GM18519 (cell line): ENCODE measurements around the gene FBH1.
"Not testable (repeated sequence)": the region's sequence is repeated elsewhere in the genome, so short reads cannot be mapped to it uniquely, and the experiment has no call there.

ENCODE experiments used
- ATAC-seq: cut with Tn5 transposase; IDR thresholded peaks from one replicate; pipeline ENCODE4 v1.9.1; 2021; ENCODE audit warnings: mild to moderate bottlenecking, moderate library complexity; ENCODE audit not compliant: unreplicated experiment, low FRiP score

The FBH1 gene

DNA sequence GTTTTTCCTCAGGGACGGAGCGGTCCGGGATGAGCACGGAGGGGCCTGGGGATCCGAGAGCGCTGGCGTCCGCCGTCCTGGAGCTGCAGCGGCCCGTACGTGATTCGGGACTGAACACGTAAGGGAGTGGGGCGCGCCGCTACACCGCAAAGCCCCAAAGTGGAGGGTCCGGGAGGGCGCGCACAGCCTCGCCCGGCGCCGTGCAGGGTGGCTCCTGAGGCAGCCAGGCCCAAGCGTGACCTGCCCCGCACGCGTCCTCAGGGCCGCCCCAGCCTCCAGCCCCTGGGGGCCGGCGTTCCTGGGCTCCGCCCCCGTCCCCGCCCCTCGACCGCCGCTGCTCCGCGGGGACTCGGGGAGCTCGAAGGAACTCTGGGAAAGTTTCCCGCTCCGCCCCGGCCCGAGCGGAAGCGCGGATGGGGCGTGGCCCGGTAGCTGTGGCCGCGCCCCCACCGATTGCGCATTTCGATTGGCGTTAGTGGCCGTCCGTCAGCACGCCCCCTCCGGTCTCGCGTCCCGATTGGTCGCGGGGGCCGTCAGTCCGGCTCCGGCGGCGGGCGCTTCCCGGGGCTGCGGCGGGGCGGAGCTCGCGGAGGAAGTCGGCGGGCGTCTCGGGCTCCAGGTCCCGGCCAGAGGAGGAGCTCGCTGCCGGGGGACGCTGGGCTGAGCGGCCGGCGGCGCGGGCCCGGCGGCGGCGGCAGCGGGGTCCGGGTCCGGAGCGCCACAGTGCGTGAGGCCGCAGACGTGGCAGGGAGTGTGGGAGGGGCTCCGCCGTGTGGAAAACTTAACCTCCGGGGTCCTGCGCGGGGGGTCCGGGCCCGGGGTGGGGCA, at the start of gene FBH1, which contains the start of gene ANKRD16:
Gene FBH1 (plus strand): TSS at position 620 of the 828 bp plus-strand sequence. CDS start 103 bp downstream, at position 723.
Gene ANKRD16 (minus strand): TSS at position 270 of the 828 bp plus-strand sequence. CDS start 539 bp downstream, outside the sequence.
- peak; percentile 83 for ATAC-seq

DNA sequence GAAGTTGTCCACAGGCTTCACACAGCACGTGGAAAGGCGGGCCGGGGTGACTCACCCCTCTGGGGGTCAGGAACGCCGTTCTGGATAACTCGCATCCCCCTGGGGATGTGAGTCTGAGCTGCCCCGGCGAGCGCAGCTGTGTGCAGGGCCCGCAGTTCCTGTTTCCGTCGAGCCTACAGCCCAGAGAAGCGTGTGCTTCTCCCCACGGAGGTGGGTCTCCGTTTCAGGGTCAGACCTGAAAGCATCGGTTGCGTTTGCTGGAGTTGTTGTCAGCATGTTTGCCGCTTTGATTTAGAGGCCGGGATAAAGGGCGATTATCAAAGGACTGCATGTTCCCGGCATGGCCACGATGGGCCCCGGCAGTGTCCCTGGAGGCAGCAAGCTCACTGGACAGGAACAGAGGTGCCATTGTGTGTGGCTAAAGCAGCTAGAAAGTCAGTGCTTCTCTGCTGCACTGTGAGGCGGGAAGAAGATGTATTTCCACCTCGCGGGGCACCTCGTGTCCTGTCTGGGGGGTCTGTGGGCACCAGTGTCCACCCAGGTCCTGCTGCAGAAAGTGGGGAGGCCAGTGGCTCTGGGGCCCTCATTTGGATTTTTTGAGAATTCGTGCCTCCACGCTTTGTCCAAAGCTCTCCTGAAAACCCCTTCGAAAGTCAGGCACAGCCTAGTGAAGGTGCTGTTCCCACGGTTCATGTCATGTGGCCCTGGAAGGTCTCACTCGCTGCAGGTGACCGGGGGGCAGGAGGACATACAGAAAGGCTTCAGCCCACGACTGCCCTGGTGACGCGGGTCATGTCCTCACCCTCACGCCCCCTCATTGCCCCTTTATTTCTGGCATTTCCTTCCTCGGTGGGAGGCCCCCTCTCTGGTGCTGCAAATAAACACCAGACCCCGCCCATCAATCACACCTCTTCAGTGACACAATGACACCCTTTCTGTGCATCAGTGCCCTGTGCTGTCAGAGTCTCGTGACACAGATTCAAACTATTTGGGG, 49.4 kb upstream of the FBH1 start:
- peak; percentile 60 for ATAC-seq

DNA sequence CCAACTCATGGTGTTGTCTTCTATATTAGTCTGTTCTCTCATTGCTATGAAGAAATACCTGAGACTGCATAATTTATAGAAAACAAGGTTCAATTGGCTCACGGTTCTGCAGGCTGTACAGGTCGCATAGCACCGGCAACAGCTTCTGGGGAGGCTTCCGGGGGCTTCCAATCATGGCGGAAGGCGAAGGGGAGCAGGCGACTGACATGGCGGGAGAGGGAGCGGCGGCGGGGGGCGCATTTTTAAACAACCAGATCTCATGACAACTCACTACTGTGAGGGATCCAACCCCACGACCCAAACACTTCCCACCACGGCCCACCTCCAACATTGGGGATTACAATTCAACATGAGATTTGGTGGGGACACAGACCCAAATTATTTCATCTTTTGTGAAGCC, 48.1 kb upstream of the FBH1 start:
- no peak for ATAC-seq

DNA sequence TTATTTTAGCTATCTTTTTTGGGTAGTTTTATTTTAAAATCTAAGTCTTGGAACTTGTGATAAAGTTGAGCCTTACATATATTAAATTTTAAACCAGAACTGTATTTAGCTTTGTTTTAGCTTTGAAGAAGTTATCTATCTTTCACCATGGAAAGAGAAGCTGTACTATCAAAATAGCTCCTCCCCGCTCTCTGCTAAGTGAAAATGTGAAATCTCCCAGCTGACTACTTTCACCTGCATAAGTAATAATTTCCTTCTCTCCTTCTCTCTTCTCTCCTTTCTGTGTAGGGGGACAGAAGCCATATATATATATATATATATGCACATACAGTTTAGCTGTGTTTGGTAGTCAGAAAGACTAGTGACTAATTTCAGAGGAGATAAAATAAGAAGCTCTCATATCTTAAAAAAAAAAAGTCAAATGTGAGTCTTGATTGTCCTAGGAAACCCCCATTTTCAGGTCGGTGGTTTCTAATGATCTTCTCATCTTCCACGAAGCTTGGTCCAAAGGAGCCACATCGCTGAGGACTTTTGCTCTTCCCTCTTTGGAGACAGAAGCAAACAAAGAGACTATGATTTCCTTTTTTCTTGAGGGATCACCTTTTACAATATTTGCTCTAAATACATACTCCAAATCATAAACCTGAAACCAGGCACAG, 46.2 kb upstream of the FBH1 start:
- no peak for ATAC-seq

DNA sequence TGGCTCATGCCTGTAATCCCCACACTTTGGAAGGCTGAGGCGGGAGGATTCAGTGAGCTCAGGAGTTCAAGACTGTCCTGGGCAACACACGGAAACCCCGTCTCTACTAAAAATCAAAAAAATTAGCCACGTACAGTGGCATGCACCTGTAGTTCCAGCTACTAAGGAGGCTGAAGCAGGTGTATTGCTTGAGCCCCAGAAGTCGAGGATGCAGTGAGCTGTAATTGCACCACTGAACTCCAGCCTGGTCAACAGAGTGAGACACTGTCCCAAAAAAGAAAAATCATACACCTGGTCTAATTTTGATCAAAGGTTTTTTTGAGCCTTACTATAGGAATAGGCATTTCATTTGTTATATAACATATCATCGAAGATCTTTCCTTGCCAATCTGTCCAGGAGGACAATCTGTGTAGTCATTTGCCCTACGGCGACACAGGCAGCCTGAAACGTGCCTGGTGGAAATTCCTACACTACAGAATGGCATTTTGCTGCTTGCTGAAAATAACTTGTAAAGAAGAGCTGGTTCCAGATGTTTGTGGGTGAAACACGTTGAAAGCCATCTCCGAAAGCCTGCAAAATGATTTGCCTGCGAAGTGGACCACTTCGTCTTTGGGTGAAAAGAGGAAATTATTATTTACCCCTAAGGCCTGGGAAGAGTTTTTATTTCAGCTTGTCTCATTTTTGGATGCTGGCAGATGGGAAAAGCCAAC, 45.5 kb upstream of the FBH1 start:
- ATAC-seq: no peak

DNA sequence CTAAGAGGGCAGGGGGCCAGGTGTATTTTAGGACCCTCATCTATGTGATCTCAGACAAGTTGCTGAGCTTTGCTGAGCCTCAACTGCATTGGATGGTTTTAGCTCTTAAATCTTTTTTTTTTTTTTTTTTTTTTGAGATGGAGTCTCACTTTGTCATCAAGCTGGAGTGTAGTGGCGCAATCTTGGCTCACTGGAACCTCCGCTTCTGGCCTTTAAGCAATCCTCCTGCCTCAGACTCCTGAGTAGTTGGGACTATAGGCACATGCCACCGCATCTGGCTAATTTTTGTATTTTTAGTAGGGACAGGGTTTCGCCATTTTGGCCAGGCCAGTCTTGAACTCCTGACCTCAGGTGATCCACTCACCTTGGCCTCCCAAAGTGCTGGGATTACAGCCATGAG, 43.4 kb upstream of the FBH1 start:
- ATAC-seq: not testable (repeated sequence)

DNA sequence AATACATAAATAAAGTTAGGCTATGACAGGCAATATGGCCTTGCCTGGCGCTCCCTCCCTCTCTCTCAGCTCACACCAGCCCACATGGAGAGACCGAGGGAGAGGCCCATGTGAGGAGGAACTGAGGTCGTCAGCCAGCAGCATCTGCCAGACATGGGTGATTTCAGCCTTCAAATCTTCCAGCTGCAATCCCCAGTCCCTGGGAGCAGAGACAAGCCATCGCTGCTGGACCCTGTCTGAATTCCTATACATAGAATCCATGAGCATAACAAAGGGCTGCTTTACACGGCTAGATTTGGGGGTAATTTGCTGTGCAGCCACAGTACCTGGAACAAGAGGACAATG, 35.9 kb upstream of the FBH1 start:
- ATAC-seq: no peak

DNA sequence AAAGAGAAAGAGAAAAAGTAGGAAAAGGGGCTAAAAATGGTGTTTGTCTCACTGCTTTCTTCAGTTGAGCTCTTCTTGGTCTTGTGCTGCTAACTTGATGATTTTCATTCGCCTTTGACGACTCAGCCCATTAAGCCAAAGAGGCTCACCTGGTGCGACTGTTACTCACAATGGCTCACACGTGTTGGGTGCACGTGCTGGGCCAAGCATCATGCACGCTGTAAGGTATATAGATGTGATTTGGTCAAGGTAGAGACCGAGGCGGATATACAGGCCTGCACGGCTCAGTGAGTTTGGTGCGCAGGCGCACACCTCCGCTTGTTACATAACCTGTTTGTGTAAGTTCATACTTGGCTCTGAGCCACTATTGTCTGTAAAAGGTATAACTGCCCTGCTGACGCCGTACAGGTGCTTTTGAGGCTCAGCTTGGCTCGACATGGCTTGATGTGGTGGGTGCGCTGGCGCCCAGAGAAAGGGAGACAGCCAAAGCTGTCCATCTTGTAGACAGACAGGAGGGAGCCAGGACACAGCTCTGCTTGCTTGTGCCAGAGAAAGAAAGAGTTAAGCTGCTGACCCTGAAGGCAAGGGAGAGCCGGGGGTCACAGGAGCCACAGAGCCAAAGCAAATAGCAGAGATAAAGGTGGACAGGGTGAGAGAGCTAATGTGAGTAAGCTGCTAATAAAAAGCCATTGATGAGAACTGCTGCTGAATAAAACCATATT, 33.9 kb upstream of the FBH1 start:
- no peak for ATAC-seq

DNA sequence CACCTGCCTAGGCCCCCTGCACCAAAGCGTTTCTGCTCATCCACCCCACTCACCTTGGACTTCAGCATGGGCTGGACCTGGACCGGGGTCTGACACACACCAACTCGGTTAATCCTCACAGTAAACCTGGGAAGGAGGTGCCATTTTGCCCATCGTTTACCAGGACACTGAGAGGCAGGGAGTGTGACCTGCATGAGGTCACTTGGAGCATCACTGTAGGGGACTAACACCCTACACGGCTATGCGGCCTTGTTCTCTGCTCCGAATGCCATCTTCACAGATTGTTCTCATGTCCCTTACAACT, 33.4 kb upstream of the FBH1 start:
- no peak for ATAC-seq

DNA sequence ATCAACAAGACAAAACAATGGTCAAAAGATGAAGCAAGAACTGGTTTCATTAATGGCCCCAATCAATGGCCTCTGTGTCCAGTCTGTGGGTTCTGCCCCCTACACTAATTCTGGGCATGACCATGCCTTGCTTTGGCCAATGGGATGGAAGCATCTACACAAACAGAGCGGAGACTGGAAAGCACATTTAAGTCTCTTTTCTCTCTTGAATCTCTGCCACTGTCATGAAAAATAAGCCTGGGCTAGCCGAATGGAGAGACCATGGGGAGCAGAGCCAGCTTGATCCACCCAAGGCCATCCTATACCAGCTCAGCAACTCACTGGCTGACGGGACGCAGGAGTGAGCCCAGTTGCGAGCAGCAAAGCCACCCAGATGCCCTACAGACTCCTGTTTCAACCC, 31.2 kb upstream of the FBH1 start:
- ATAC-seq: no peak

DNA sequence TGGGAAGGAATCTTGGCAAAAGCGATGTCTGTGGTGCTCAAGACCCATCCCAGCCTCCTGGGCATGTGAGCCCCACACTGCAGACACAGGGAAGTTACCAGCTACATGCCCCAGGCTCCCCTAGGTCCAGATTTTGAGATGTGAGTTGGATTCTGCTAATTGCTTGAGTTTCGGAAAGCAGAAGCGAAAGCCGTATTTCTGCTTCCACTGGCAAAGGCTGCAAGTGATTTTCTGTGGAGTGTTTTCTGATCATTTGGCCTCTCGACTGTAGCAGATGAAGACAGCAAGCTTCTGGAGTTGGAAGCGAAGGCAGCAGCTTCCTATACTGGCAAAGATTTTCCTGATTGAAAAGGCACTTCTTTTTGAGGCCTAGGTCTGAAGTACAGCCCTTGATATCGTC, 30.0 kb upstream of the FBH1 start:
- no peak for ATAC-seq

DNA sequence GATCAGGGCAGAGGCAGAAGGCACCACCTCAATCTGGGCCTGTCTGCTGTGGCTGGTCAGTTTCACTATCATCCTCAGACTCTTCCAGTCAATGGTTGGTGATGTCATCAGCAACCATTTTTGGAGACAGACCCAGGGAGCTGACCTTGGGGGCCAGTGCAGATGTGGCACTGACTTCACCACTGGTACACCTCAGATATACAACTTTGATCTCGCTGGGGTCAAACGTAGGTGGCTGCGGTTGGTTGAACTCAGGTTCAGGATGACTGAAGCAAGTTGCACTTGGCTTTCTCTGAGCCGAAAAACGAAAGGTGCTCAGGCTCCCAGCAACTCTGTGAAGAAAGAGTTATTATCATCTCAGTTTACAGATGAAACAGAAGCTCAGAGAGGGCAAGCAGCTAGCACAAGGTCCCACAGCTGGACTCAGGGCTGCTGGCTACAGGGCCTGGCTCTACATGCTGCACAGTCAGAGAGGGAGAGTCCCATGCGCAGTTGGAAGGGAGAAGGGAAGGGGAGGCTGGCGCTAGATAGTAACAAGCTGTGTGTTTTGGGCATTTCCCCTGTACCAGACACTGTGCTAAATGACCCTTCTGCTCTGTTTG, 27.6 kb upstream of the FBH1 start:
- peak; percentile 95 for ATAC-seq

DNA sequence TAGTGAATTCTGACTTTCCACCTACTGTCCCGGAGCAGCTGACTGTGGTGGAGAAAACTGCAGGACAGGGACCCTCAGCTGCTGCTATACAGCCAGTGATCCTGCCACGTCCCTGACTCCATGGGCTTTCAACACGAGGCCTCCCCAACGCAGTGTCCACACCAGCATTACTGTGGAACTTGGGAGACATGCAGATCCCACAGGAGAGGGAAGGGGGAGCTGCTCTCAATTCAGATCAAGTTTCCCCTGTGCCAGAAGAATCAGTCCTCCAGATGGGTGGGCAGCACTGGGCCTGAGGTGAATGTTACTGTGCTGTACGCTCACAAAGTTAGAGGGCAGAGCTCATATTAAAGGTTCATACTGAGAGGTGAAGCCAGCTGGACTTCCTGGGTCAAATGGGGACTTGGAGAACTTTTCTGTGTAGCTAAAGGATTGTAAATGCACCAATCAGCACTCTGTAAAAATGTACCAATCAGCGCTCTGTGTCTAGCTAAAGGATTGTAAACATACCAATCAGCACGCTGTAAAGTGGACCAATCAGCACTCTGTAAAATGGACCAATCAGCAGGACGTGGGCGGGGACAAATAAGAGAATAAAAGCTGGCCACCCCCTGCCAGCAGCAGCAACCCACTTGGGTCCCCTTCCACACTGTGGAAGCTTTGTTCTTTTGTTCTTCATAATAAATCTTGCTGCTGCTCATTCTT, 26.9 kb upstream of the FBH1 start:
- not testable (repeated sequence) for ATAC-seq

DNA sequence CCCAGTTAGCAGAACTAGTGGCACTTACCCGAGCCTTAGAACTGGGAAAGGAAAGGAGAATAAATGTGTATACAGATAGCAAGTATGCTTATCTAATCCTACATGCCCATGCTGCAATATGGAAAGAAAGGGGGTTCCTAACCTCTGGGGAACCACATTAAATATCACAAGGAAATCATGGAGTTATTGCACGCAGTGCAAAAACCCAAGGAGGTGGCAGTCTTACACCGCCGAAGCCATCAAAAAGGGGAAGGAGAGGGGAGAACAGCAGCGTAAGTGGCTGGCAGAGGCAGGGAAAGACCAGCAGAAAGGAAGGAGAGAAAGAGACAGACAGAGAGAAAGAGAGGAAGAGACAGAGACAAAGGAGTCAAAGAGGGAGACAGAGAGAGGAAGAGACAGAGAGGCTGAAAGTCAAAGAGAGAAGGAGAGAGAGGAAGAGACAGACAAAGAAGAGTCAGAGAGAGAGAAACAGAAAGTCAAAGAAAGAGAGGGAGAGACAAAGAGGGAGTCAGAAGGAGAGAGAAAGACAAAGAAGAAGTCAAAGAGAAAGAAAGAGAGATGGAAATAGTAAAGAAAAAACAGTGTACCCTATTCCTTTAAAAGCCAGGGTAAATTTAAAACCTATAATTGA, 23.5 kb upstream of the FBH1 start:
- not testable (repeated sequence) for ATAC-seq

DNA sequence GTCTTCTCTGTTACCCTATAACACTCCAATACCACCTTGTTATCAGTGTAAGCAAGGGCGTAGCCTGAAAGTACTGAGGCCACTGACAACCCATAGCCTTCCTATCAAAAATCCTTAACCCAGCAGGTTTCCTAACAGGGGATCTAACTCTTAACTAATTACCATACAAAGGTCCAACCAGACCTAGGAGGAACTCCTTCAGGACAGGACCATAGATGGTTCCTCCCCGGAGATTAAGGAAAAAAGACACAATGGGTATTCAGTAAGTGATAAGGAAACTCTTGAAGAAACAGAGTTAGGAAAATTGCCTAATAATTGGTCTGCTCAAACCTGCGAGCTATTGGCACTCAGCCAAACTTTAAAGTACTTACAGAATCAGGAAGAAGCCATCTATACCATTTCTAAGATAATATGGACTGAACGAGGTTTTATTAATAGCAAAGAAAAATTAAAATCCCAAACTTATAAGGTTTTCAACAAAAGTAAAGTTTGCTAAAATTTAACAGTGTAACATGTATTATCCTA, 22.9 kb upstream of the FBH1 start:
- ATAC-seq: not testable (repeated sequence)

DNA sequence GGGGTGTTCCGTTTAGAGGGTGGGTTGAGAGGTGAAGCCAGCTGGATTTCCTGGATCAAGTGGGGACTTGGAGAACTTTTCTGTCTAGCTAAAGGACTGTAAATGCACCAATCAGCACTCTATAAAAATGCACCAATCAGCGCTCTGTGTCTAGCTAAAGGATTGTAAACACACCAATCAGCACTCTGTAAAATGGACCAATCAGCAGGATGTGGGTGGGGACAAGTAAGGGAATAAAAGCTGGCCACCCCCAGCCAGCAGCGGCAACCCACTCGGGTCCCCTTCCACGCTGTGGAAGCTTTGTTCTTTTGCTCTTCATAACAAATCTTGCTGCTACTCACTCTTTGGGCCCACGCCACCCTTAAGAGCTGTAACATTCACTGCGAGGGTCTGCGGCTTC, 21.7 kb upstream of the FBH1 start:
- ATAC-seq: not testable (repeated sequence)

DNA sequence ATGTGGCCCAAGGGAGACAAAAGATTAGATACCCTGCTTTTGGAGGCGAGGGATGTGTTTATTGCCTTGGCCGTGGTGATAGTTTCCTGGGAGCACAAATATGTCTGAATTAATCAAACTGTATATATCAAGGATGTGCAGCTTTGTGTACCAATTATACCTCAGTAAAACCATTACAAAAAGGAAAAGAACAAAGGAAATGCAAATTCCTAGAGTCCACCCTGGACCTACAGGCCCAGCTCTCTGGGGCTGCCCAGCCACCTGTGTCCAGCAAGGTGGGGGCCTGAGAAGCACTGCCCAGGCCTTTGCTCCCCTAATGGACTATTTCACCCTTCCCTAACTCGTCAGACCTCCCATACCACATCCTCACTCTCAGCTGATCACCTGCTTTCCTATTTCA, 20.9 kb upstream of the FBH1 start:
- ATAC-seq: no peak

DNA sequence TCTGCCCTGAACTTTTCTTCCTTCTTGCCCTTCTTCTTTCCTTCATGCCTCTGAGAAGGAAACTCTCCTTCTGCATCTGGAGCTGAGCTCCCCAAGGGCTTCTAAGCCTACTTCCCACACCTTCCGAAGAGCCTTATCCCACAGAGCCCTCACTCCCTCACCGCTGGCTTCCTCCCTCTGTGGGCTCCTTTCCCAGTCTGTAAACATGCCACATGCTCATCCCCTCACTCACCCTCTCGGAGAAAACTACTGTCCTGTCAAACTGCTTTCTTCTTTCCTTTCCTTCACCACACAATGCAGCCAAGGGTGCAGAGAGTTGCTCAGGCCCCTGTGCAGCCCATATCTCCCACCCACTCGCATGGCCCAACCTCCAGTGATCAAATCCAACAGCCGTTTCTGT, 18.4 kb upstream of the FBH1 start:
- no peak for ATAC-seq
